Keratinocyte (primary cell): Measurements from ENCODE around the gene MLLT3. TPM values are rescaled to one million over a fixed set of nuclear protein-coding genes. Genes with fewer than 3 reads are reported as not detected.

Source experiments
- DNase-seq: peaks from one replicate; pipeline ENCODE4 v3.0.0-alpha.2; 2011; ENCODE audit warnings: low read depth, missing footprints, low spot score
- FAIRE-seq: peaks from 2 replicates; lab custom pipeline; 2011; peaks lifted over from hg19 to GRCh38; lab: Jason Lieb, UNC
- H2AFZ ChIP-seq: 2 replicates; pipeline ENCODE4 v1.6.0; 2012; ENCODE audit warnings: low read length, control low read depth, inconsistent platforms; ENCODE audit not compliant: control insufficient read depth
- H3K27ac ChIP-seq: 2 replicates; pipeline ENCODE4 v1.5.1; 2011; ENCODE audit warnings: low read length; ENCODE audit not compliant: control insufficient read depth, insufficient read depth
- H3K27me3 ChIP-seq: 3 replicates; pipeline ENCODE4 v1.6.0; 2011; ENCODE audit warnings: low read length; ENCODE audit not compliant: control insufficient read depth, insufficient read depth; ENCODE audit errors: extremely low read depth
- H3K36me3 ChIP-seq, 2 experiments: 2 replicates in 1 of 2; 3 replicates in 1 of 2; pipeline ENCODE4 v1.5.1; 2011; ENCODE audit warnings: low read length in 2 of 2, mild to moderate bottlenecking in 1 of 2; ENCODE audit not compliant: control insufficient read depth in 2 of 2, insufficient read depth in 2 of 2; ENCODE audit errors: extremely low read depth in 1 of 2
- H3K4me1 ChIP-seq: 3 replicates; pipeline ENCODE4 v1.5.1; 2011; ENCODE audit warnings: low read length; ENCODE audit not compliant: control insufficient read depth, insufficient read depth; ENCODE audit errors: extremely low read depth
- H3K4me2 ChIP-seq: 3 replicates; pipeline ENCODE4 v1.6.0; 2011; ENCODE audit warnings: low read depth, low read length; ENCODE audit not compliant: control insufficient read depth, insufficient read depth; ENCODE audit errors: extremely low read depth
- H3K4me3 ChIP-seq, 3 experiments: fragments of 200-600 bp in 1 of 3; sonication (generic) in 1 of 3; 2 replicates in 2 of 3; 3 replicates in 1 of 3; pipeline ENCODE4 v1.5.1; 2011 to 2016; ENCODE audit warnings: low read length in 3 of 3, mild to moderate bottlenecking in 3 of 3, control low read depth in 2 of 3, inconsistent platforms in 1 of 3, low read depth in 1 of 3, mixed read lengths in 1 of 3, mixed run types in 1 of 3, moderate library complexity in 1 of 3; ENCODE audit not compliant: control insufficient read depth in 2 of 3, insufficient read depth in 2 of 3; ENCODE audit errors: extremely low read depth in 1 of 3
- H3K79me2 ChIP-seq: 2 replicates; pipeline ENCODE4 v1.6.0; 2012; ENCODE audit warnings: low read length; ENCODE audit not compliant: control insufficient read depth, insufficient read depth
- H3K9ac ChIP-seq: 3 replicates; pipeline ENCODE4 v1.6.0; 2011; ENCODE audit warnings: low read length; ENCODE audit not compliant: control insufficient read depth, insufficient read depth; ENCODE audit errors: extremely low read depth
- H3K9me1 ChIP-seq: 3 replicates; pipeline ENCODE4 v1.6.0; 2011; ENCODE audit warnings: low read length; ENCODE audit not compliant: control insufficient read depth, insufficient read depth; ENCODE audit errors: extremely low read depth
- H3K9me3 ChIP-seq: 2 replicates; pipeline ENCODE4 v1.5.1; 2012; ENCODE audit warnings: low read depth, low read length; ENCODE audit not compliant: control insufficient read depth
- H4K20me1 ChIP-seq: 3 replicates; pipeline ENCODE4 v1.6.0; 2011; ENCODE audit warnings: low read length; ENCODE audit not compliant: control insufficient read depth, insufficient read depth; ENCODE audit errors: extremely low read depth
- CTCF ChIP-seq, 3 experiments: IDR thresholded peaks in 1 of 3; conservative IDR thresholded peaks in 1 of 3; optimal IDR thresholded peaks in 1 of 3; 2 replicates in 2 of 3; 3 replicates in 1 of 3; pipeline versions ENCODE3 to v1.5.1; 2011; ENCODE audit warnings: low read length in 3 of 3, mild to moderate bottlenecking in 3 of 3, moderate library complexity in 2 of 3, control low read depth in 1 of 3, inconsistent platforms in 1 of 3; ENCODE audit not compliant: insufficient read depth in 2 of 3; ENCODE audit errors: extremely low read depth in 1 of 3
- EZH2 ChIP-seq: IDR thresholded peaks from one replicate; pipeline ENCODE4 v1.6.1; 2012; ENCODE audit warnings: inconsistent platforms, mild to moderate bottlenecking, low read length, moderate library complexity
- dilution Hi-C: fragments of 300-500 bp; cut with MboI; formaldehyde crosslinking; loops from one replicate; pipeline ENCODE4 v1.7.0; 2020; ENCODE audit warnings: low sequenced_read_pairs; ENCODE audit not compliant: extremely low pct_ligation_motif_present
- polyA plus RNA-seq, 5 experiments: library from polyadenylated mRNA; depleted of rRNA in 3 of 5; stranded (reverse) in 3 of 5; stranded (forward) in 1 of 5; unstranded in 1 of 5; fragments of >200 nt; gene quantifications; 1 replicate in 1 of 5; 2 replicates in 3 of 5; 3 replicates in 1 of 5; pipeline versions ENCODE4 v1.2.1 to v1.2.3, GENCODE V29; 2011 to 2012; ENCODE audit warnings: missing spikeins in 2 of 5, low read depth in 1 of 5, low replicate concordance in 1 of 5

MLLT3 gene
- polyA plus RNA-seq, 1 donor (not counting 4 experiments of a cell fraction or from before 2014, with no cell fraction given): 17.0 TPM

- dilution Hi-C loops: no loop called here
- no peak overlapping the region for H3K4me3 ChIP-seq
Observed at GRCh38 chr9:20325008-20325407, 297.3 kb downstream of the MLLT3 start.

GRCh38 chr9:20322212-20322611, 300.1 kb downstream of the MLLT3 start:
- Histone ChIP-seq H3K4me2 (no peak overlapping the region), H3K27ac (peak overlapping the region; percentile 86), H3K27me3 (no peaks in the 10 kb centered on the region), H4K20me1 (no peaks in the 10 kb centered on the region), H2AFZ (no peak overlapping the region), H3K79me2 (no peaks in the 10 kb centered on the region), H3K36me3 (no peaks in the 10 kb centered on the region), H3K9me1 (no peaks in the 10 kb centered on the region), H3K4me1 (peaks cover 36% of the 10 kb centered on the region), H3K9me3 (no peaks in the 10 kb centered on the region), H3K9ac (no peak overlapping the region), H3K4me3 (no peak overlapping the region)
- dilution Hi-C loops: no loop called here
- no peak for FAIRE-seq
- DNase-seq: no peak
- no peak for TF ChIP-seq EZH2

More at GRCh38 chr9:20325008-20325407, 297.3 kb downstream of the MLLT3 start:
- no peaks in the 10 kb centered on the region for H3K27me3 ChIP-seq
- FAIRE-seq (no peak), DNase-seq (no peak)
- H3K9ac ChIP-seq: no peak overlapping the region
- H3K4me1 ChIP-seq: peaks cover 22% of the 10 kb centered on the region
- H2AFZ ChIP-seq: no peak overlapping the region
- TF ChIP-seq CTCF (optimal IDR thresholded peaks at IDR 0.05 in 1 of 3, IDR thresholded peaks at IDR 0.05 in 1 of 3, conservative IDR thresholded peaks at IDR 0.05 in 1 of 3; ENCODE audit: extremely low read depth in 1 of 3, insufficient read depth in 2 of 3, low read length in 3 of 3) (no peak), EZH2 (no peak)
- no peak overlapping the region for H3K27ac ChIP-seq
- no peaks in the 10 kb centered on the region for H4K20me1 ChIP-seq
- no peaks in the 10 kb centered on the region for H3K79me2 ChIP-seq
- H3K36me3 ChIP-seq: no peaks in the 10 kb centered on the region
- H3K9me1 ChIP-seq: no peaks in the 10 kb centered on the region
- no peaks in the 10 kb centered on the region for H3K9me3 ChIP-seq
- no peak overlapping the region for H3K4me2 ChIP-seq
